Smooth muscle cell (in vitro differentiated cells): ENCODE data around the gene PLAC1. TPM values are rescaled to one million over a fixed set of nuclear protein-coding genes. Genes with fewer than 3 reads are reported as not detected.

Experiments used
- DNase-seq: peaks from one replicate; lab custom pipeline; 2025; ENCODE audit not compliant: unreplicated experiment; lab: John Stamatoyannopoulos, UW
- H2AFZ ChIP-seq: fragments of 200-600 bp; sonication (generic); 2 replicates; pipeline ENCODE4 v1.6.0; 2016; ENCODE audit warnings: antibody characterized with exemption, low read depth, mild to moderate bottlenecking
- H3F3A ChIP-seq: fragments of 200-600 bp; sonication (generic); 2 replicates; pipeline ENCODE4 v1.6.0; 2017; ENCODE audit warnings: antibody characterized with exemption, low read depth
- H3K27ac ChIP-seq: fragments of 200-600 bp; sonication (generic); 2 replicates; pipeline ENCODE4 v1.5.1; 2016; ENCODE audit warnings: low read depth, mild to moderate bottlenecking
- H3K27me3 ChIP-seq: fragments of 200-600 bp; sonication (generic); 2 replicates; pipeline ENCODE4 v1.6.1; 2016; ENCODE audit warnings: low read depth, mild to moderate bottlenecking
- H3K36me3 ChIP-seq: fragments of 200-600 bp; sonication (generic); 2 replicates; pipeline ENCODE4 v1.5.1; 2016; ENCODE audit warnings: low read depth
- H3K4me1 ChIP-seq: fragments of 200-600 bp; sonication (generic); 2 replicates; pipeline ENCODE4 v1.5.1; 2016; ENCODE audit warnings: low read depth
- H3K4me2 ChIP-seq: fragments of 200-600 bp; sonication (generic); 2 replicates; pipeline ENCODE4 v1.6.0; 2016; ENCODE audit warnings: mild to moderate bottlenecking
- H3K4me3 ChIP-seq: fragments of 200-600 bp; sonication (generic); 2 replicates; pipeline ENCODE4 v1.5.1; 2016; ENCODE audit warnings: mild to moderate bottlenecking
- H3K79me2 ChIP-seq: fragments of 200-600 bp; sonication (generic); 2 replicates; pipeline ENCODE4 v1.6.0; 2016; ENCODE audit warnings: low read depth, mild to moderate bottlenecking
- H3K9ac ChIP-seq: fragments of 200-600 bp; sonication (generic); 2 replicates; pipeline ENCODE4 v1.6.0; 2016; ENCODE audit warnings: low read depth
- H3K9me3 ChIP-seq: fragments of 200-600 bp; sonication (generic); replicated peaks from 2 replicates; pipeline ENCODE4 v1.5.1; 2016; ENCODE audit warnings: low read depth
- H4K20me1 ChIP-seq: fragments of 200-600 bp; sonication (generic); 2 replicates; pipeline ENCODE4 v1.6.0; 2016; ENCODE audit warnings: low read depth
- WGBS: methylation state at CpG from one replicate; pipeline ENCODE4 v1.1.7; 2016; ENCODE audit warnings: low lambda C conversion rate; 5-methylcytosine and 5-hydroxymethylcytosine counted together
- polyA plus RNA-seq: library from polyadenylated mRNA; unstranded; fragments of >200 nt; fragmentation: Nextera tagmentation; extraction: Ambion mirVana; gene quantifications from 2 replicates; pipeline ENCODE4 v1.2.1, GENCODE V29; 2016
- total RNA-seq: library from RNA; depleted of rRNA; stranded (reverse); fragments of >200 nt; gene quantifications from 2 replicates; pipeline ENCODE4 v1.2.3, GENCODE V29; 2014
- TF ChIP-seq, protein P1 (sequence below): fragments of 200-600 bp; sonication (generic); IDR thresholded peaks from 2 replicates; pipeline ENCODE4 v1.5.1; 2017; ENCODE audit warnings: borderline replicate concordance, mild to moderate bottlenecking, antibody characterized with exemption; ENCODE audit not compliant: insufficient read depth, poor library complexity, severe bottlenecking

The PLAC1 gene
- total and polyA plus RNA-seq, 2 experiments from 2014 or later: 0.31 to 1.1 TPM

GRCh38 chrX:134645936-134646543 is 12.2 kb downstream of the PLAC1 start:
- TF ChIP-seq, protein P1, sequence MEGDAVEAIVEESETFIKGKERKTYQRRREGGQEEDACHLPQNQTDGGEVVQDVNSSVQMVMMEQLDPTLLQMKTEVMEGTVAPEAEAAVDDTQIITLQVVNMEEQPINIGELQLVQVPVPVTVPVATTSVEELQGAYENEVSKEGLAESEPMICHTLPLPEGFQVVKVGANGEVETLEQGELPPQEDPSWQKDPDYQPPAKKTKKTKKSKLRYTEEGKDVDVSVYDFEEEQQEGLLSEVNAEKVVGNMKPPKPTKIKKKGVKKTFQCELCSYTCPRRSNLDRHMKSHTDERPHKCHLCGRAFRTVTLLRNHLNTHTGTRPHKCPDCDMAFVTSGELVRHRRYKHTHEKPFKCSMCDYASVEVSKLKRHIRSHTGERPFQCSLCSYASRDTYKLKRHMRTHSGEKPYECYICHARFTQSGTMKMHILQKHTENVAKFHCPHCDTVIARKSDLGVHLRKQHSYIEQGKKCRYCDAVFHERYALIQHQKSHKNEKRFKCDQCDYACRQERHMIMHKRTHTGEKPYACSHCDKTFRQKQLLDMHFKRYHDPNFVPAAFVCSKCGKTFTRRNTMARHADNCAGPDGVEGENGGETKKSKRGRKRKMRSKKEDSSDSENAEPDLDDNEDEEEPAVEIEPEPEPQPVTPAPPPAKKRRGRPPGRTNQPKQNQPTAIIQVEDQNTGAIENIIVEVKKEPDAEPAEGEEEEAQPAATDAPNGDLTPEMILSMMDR: no peak
- no peaks in the 10 kb centered on the region for H3K36me3 ChIP-seq
- H4K20me1 ChIP-seq: no peaks in the 10 kb centered on the region
- H3K4me3 ChIP-seq: no peak overlapping the region
- no peaks in the 10 kb centered on the region for H3F3A ChIP-seq
- no peak for DNase-seq
- no peaks in the 10 kb centered on the region for H3K79me2 ChIP-seq
- no peak overlapping the region for H3K27ac ChIP-seq
- no peak overlapping the region for H2AFZ ChIP-seq
- no peaks in the 10 kb centered on the region for H3K4me1 ChIP-seq
- no peak overlapping the region for H3K4me2 ChIP-seq
- no peaks in the 10 kb centered on the region for H3K27me3 ChIP-seq
- 73% methylated on average over 6 of the region's 6 CpGs for WGBS
- H3K9me3 ChIP-seq: no peaks in the 10 kb centered on the region
- no peak overlapping the region for H3K9ac ChIP-seq

- no peak overlapping the region for H3K4me3 ChIP-seq
- no peaks in the 10 kb centered on the region for H3K9me3 ChIP-seq
- H3K36me3 ChIP-seq: no peaks in the 10 kb centered on the region
- 40% methylated on average over 1 of the region's 1 CpG for WGBS
- no peaks in the 10 kb centered on the region for H4K20me1 ChIP-seq
- no peaks in the 10 kb centered on the region for H3F3A ChIP-seq
- H3K4me2 ChIP-seq: no peak overlapping the region
- DNase-seq: no peak
- H3K27me3 ChIP-seq: no peaks in the 10 kb centered on the region
- no peaks in the 10 kb centered on the region for H3K4me1 ChIP-seq
- H2AFZ ChIP-seq: no peak overlapping the region
- H3K9ac ChIP-seq: no peak overlapping the region
- H3K27ac ChIP-seq: no peak overlapping the region
- TF ChIP-seq, protein P1: no peak
- H3K79me2 ChIP-seq: no peaks in the 10 kb centered on the region
These were observed 15.9 kb downstream of the PLAC1 start for GRCh38 chrX:134642386-134642785.

DNA sequence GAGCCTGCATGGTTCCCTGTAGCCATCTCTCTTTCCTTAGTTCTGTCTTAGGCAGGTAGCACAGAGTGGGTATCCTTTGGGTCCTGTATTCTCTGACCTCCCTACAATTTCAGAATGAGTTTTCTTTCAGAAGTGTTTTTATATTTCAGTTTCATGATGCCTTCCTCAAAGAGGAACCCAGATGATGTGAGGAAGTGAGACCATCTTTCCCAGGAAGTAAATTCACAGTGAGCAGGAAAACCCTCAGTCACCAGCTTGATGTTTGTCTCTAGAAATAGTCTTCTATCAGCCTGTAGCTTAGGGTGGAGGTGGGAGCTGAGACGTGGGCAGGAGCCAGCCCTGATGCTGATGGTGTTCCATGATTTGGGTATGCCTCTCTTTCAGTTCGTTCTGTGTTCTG is 16.9 kb downstream of the PLAC1 start:
- Histone ChIP-seq H3K79me2 (no peaks in the 10 kb centered on the region), H3K36me3 (no peaks in the 10 kb centered on the region), H3F3A (no peaks in the 10 kb centered on the region), H3K4me2 (no peak overlapping the region), H3K9me3 (no peaks in the 10 kb centered on the region), H2AFZ (no peak overlapping the region), H3K27me3 (no peaks in the 10 kb centered on the region), H3K4me1 (no peaks in the 10 kb centered on the region), H3K4me3 (no peak overlapping the region), H4K20me1 (no peaks in the 10 kb centered on the region), H3K9ac (no peak overlapping the region), H3K27ac (no peak overlapping the region)
- TF ChIP-seq, protein P1: no peak
- WGBS: 62% methylated on average over 2 of the region's 2 CpGs
- no peak for DNase-seq

DNA sequence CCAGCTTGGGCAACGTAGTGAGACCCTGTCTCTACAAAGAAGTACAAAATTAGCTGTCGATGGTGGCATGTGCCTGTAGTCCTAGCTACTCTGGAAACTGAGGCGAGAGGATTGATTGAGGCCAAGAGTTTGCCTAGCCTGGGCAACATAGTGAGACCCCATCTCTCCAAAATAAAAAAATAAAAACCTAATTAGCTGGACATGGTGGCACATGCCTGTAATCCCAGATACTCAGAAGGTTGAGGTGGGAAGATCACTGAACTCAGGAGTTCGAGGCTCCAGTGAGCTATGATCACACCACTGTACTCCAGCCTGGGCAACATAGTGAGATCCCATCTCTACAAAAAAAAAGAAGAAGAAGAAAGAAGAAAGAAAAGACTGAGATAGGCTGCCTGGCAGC is 17.4 kb downstream of the PLAC1 start:
- H3K9ac ChIP-seq: no peak overlapping the region
- no peaks in the 10 kb centered on the region for H3K36me3 ChIP-seq
- H3K4me1 ChIP-seq: no peaks in the 10 kb centered on the region
- no peak overlapping the region for H3K4me2 ChIP-seq
- no peaks in the 10 kb centered on the region for H3K27me3 ChIP-seq
- H3F3A ChIP-seq: no peaks in the 10 kb centered on the region
- H3K79me2 ChIP-seq: no peaks in the 10 kb centered on the region
- WGBS: 77% methylated on average over 4 of the region's 4 CpGs
- H3K4me3 ChIP-seq: no peak overlapping the region
- TF ChIP-seq, protein P1: no peak
- DNase-seq: no peak
- H4K20me1 ChIP-seq: no peaks in the 10 kb centered on the region
- H3K27ac ChIP-seq: no peak overlapping the region
- no peak overlapping the region for H2AFZ ChIP-seq
- H3K9me3 ChIP-seq: no peaks in the 10 kb centered on the region
